ENCODE results near the gene MBNL2. TPM values are rescaled to one million over a fixed set of nuclear protein-coding genes. Genes with fewer than 3 reads are reported as not detected.

The MBNL2 gene
- total and polyA plus RNA-seq, 8 donors = 75.9 to 105 (median 90.5) TPM

- H3K27ac ChIP-seq = peak overlapping the region; percentile 0 to 49
- H3K27me3 ChIP-seq = no peaks in the 10 kb centered on the region
- no peaks in the 10 kb centered on the region for H3K9me3 ChIP-seq
- no peak for DNase-seq
- peaks cover 0 to 27% of the 10 kb centered on the region in 2 donors for H3K36me3 ChIP-seq
- TF ChIP-seq, protein P1, sequence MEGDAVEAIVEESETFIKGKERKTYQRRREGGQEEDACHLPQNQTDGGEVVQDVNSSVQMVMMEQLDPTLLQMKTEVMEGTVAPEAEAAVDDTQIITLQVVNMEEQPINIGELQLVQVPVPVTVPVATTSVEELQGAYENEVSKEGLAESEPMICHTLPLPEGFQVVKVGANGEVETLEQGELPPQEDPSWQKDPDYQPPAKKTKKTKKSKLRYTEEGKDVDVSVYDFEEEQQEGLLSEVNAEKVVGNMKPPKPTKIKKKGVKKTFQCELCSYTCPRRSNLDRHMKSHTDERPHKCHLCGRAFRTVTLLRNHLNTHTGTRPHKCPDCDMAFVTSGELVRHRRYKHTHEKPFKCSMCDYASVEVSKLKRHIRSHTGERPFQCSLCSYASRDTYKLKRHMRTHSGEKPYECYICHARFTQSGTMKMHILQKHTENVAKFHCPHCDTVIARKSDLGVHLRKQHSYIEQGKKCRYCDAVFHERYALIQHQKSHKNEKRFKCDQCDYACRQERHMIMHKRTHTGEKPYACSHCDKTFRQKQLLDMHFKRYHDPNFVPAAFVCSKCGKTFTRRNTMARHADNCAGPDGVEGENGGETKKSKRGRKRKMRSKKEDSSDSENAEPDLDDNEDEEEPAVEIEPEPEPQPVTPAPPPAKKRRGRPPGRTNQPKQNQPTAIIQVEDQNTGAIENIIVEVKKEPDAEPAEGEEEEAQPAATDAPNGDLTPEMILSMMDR (IDR thresholded peaks at IDR 0.05) = no peak
- intact Hi-C loops (cut with DNase I) = loop anchor here in 1 of 2 donors (10.0 kb wide), 1 partner anchor 115 kb away; the partner anchor contains the start of gene MBNL2
- peaks cover 0 to 16% of the 10 kb centered on the region in 2 donors for H3K4me1 ChIP-seq
- H3K4me3 ChIP-seq = no peak overlapping the region
- no peak for ATAC-seq
These were observed 118.0 kb downstream of the MBNL2 start for GRCh38 chr13:97339988-97340749.

GRCh38 chr13:97341135-97341534 is 119.0 kb downstream of the MBNL2 start:
- H3K27me3 ChIP-seq = no peaks in the 10 kb centered on the region
- TF ChIP-seq, protein P1 (IDR thresholded peaks at IDR 0.05) = no peak
- H3K9me3 ChIP-seq = no peaks in the 10 kb centered on the region
- intact Hi-C loops (cut with DNase I) = loop anchor here in 1 of 2 donors (10.0 kb wide), 1 partner anchor 116 kb away; the partner anchor contains the start of gene MBNL2
- no peak for DNase-seq
- H3K36me3 ChIP-seq = peaks cover 0 to 27% of the 10 kb centered on the region in 2 donors
- peaks cover 0 to 10% of the 10 kb centered on the region in 2 donors for H3K4me1 ChIP-seq
- no peak overlapping the region for H3K4me3 ChIP-seq
- no peak for ATAC-seq
- no peak overlapping the region for H3K27ac ChIP-seq

DNA sequence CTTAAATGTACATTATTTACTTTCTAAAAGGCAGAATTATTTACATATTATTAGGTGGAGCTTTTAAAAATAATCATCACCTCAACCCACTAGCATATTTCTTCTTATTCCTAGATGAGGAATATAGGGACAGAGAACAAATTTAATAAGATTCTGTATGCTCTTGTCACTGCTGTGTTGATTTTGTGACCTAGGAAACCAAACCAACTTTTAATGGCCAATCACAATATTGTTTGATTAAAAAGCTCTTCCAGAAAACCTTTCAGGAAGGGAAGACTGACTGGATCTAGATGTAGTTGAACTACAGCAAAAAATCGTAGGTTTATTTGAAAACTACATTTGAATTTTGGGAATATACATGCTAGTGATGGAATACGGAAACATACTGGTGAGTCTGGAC is 120.0 kb downstream of the MBNL2 start:
- H3K9me3 ChIP-seq = no peaks in the 10 kb centered on the region
- TF ChIP-seq, protein P1 (IDR thresholded peaks at IDR 0.05) = no peak
- no peak overlapping the region for H3K4me3 ChIP-seq
- H3K27me3 ChIP-seq = no peaks in the 10 kb centered on the region
- intact Hi-C loops (cut with DNase I) = loop anchor here in 1 of 2 donors (10.0 kb wide), 1 partner anchor 117 kb away; the partner anchor contains the start of gene MBNL2
- ATAC-seq (no peak), DNase-seq (no peak)
- H3K36me3 ChIP-seq = peaks cover 0 to 29% of the 10 kb centered on the region in 2 donors
- no peak overlapping the region for H3K27ac ChIP-seq
- H3K4me1 ChIP-seq = peaks cover 0 to 10% of the 10 kb centered on the region in 2 donors

DNA sequence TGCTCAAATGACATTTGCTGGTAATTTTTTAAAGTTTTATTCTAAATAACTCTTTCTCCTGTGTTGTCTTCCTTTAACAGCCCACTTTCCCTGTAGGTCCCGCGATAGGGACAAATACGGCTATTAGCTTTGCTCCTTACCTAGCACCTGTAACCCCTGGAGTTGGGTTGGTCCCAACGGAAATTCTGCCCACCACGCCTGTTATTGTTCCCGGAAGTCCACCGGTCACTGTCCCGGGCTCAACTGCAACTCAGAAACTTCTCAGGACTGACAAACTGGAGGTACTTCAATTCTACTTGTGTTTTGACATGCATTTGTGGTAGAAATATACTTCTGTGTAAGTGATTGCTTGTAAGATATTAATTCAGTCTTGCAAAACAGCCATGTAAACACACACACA is 120.8 kb downstream of the MBNL2 start:
- H3K9me3 ChIP-seq = no peaks in the 10 kb centered on the region
- intact Hi-C loops (cut with DNase I) = loop anchor here in 1 of 2 donors (10.0 kb wide), 1 partner anchor 118 kb away; the partner anchor contains the start of gene MBNL2
- ATAC-seq = no peak
- H3K36me3 ChIP-seq = peaks cover 0 to 33% of the 10 kb centered on the region in 2 donors
- peaks cover 0 to 10% of the 10 kb centered on the region in 2 donors for H3K4me1 ChIP-seq
- TF ChIP-seq, protein P1 (IDR thresholded peaks at IDR 0.05) = no peak
- H3K27ac ChIP-seq = no peak overlapping the region
- no peak for DNase-seq
- H3K27me3 ChIP-seq = no peaks in the 10 kb centered on the region
- no peak overlapping the region for H3K4me3 ChIP-seq
